MM.1S (cell line): Measurements from ENCODE around the gene PTTG1.

Experiments
- DNase-seq: peaks from one replicate; pipeline ENCODE4 v3.0.0-alpha.2; 2015
- H2AFZ ChIP-seq: fragments of 300-600 bp; sonication (generic); 2 replicates; pipeline ENCODE4 v1.6.0; 2016; ENCODE audit warnings: antibody characterized with exemption, low read length
- H3F3A ChIP-seq: fragments of 300-600 bp; sonication (generic); 2 replicates; pipeline ENCODE4 v1.6.1; 2016; ENCODE audit warnings: mild to moderate bottlenecking, antibody characterized with exemption, low read length, moderate library complexity, mixed read lengths; ENCODE audit not compliant: insufficient read depth
- H3K27ac ChIP-seq: fragments of 300-600 bp; sonication (generic); 2 replicates; pipeline ENCODE4 v1.5.1; 2016; ENCODE audit warnings: mild to moderate bottlenecking, low read length
- H3K27me3 ChIP-seq: fragments of 300-600 bp; sonication (generic); replicated peaks from 2 replicates; pipeline ENCODE4 v1.6.0; 2016; ENCODE audit warnings: low read length; ENCODE audit not compliant: insufficient read depth
- H3K36me3 ChIP-seq: fragments of 300-600 bp; sonication (generic); replicated peaks from 2 replicates; pipeline ENCODE4 v1.6.1; 2016; ENCODE audit warnings: mild to moderate bottlenecking, low read length, mixed read lengths; ENCODE audit not compliant: insufficient read depth
- H3K4me1 ChIP-seq: fragments of 300-600 bp; sonication (generic); 2 replicates; pipeline ENCODE4 v1.6.1; 2016; ENCODE audit warnings: low read length, mixed read lengths
- H3K4me2 ChIP-seq: fragments of 300-600 bp; sonication (generic); 2 replicates; pipeline ENCODE4 v1.6.0; 2016; ENCODE audit warnings: low read depth, low read length
- H3K4me3 ChIP-seq: fragments of 300-600 bp; sonication (generic); 2 replicates; pipeline ENCODE4 v1.5.1; 2016; ENCODE audit warnings: low read length, mixed read lengths
- H3K79me2 ChIP-seq: fragments of 300-600 bp; sonication (generic); 2 replicates; pipeline ENCODE4 v1.6.1; 2016; ENCODE audit warnings: mixed run types, low read length, mixed read lengths
- H3K9ac ChIP-seq: fragments of 300-600 bp; sonication (generic); 2 replicates; pipeline ENCODE4 v1.6.1; 2016; ENCODE audit warnings: low read length, mixed read lengths
- H3K9me2 ChIP-seq: fragments of 300-600 bp; sonication (generic); replicated peaks from 2 replicates; pipeline ENCODE4 v1.6.1; 2016; ENCODE audit warnings: mild to moderate bottlenecking, low read length, mixed read lengths; ENCODE audit not compliant: insufficient read depth
- H3K9me3 ChIP-seq: fragments of 300-600 bp; sonication (generic); replicated peaks from 2 replicates; pipeline ENCODE4 v1.6.1; 2016; ENCODE audit warnings: mild to moderate bottlenecking, low read length, mixed read lengths; ENCODE audit not compliant: insufficient read depth
- H4K20me1 ChIP-seq: fragments of 300-600 bp; sonication (generic); 2 replicates; pipeline ENCODE4 v1.6.1; 2016; ENCODE audit warnings: mild to moderate bottlenecking, low read length, moderate library complexity, mixed read lengths; ENCODE audit not compliant: insufficient read depth
- CTCF ChIP-seq: fragments of 300-600 bp; sonication (generic); IDR thresholded peaks from 2 replicates; pipeline ENCODE4 v1.5.1; 2016; ENCODE audit warnings: antibody characterized with exemption, low read length, mixed read lengths
- EZH2 ChIP-seq: fragments of 300-600 bp; sonication (generic); optimal IDR thresholded peaks from 2 replicates; pipeline ENCODE3; 2017; ENCODE audit warnings: low read depth, mild to moderate bottlenecking, antibody characterized with exemption, low read length, mixed read lengths
- EZH2phosphoT487 ChIP-seq: fragments of 300-600 bp; sonication (generic); IDR thresholded peaks from 2 replicates; pipeline ENCODE4 v1.6.1; 2018; ENCODE audit warnings: antibody characterized with exemption, low read length

PTTG1 gene

GRCh38 chr5:160448886-160449285 lies 27.2 kb downstream of the PTTG1 start:
- no peaks in the 10 kb centered on the region for H3K27me3 ChIP-seq
- no peak overlapping the region for H3K4me3 ChIP-seq
- no peaks in the 10 kb centered on the region for H3K36me3 ChIP-seq
- H3K4me2 ChIP-seq: no peak overlapping the region
- no peak overlapping the region for H2AFZ ChIP-seq
- TF ChIP-seq CTCF (no peak), EZH2phosphoT487 (no peak), EZH2 (no peak)
- no peaks in the 10 kb centered on the region for H3K79me2 ChIP-seq
- H3K27ac ChIP-seq: no peak overlapping the region
- H3K4me1 ChIP-seq: peaks cover 20% of the 10 kb centered on the region
- no peaks in the 10 kb centered on the region for H3K9me3 ChIP-seq
- no peaks in the 10 kb centered on the region for H3F3A ChIP-seq
- no peaks in the 10 kb centered on the region for H4K20me1 ChIP-seq
- no peak overlapping the region for H3K9ac ChIP-seq
- no peak for DNase-seq
- H3K9me2 ChIP-seq: no peaks in the 10 kb centered on the region

DNA sequence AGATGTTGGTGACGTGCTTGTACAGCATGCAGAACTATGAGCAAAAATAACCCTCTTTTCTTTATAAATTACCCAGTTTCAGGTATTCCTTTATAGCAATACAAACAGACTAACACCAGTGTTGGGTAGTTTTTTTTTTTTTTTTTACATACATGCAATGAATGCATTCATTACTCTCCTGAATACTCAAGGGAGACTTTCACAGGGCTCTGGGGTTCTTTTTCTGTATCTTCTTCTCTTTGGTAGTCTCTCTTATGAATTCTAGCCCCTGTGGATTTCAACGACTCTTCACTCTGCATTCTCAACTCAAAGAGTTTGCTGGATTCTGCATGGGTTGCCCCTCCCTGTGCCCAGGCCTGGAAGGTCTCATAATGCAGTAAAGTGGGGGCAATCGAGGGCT lies 27.8 kb downstream of the PTTG1 start:
- H3K9me2 ChIP-seq: no peaks in the 10 kb centered on the region
- no peak overlapping the region for H3K9ac ChIP-seq
- no peak for DNase-seq
- H3K4me3 ChIP-seq: no peak overlapping the region
- H4K20me1 ChIP-seq: no peaks in the 10 kb centered on the region
- TF ChIP-seq EZH2 (no peak), CTCF (no peak), EZH2phosphoT487 (no peak)
- H3K9me3 ChIP-seq: no peaks in the 10 kb centered on the region
- H3K79me2 ChIP-seq: no peaks in the 10 kb centered on the region
- H3K27me3 ChIP-seq: no peaks in the 10 kb centered on the region
- H3K4me1 ChIP-seq: peaks cover 20% of the 10 kb centered on the region
- H2AFZ ChIP-seq: no peak overlapping the region
- no peak overlapping the region for H3K27ac ChIP-seq
- H3K4me2 ChIP-seq: no peak overlapping the region
- H3K36me3 ChIP-seq: no peaks in the 10 kb centered on the region
- H3F3A ChIP-seq: no peaks in the 10 kb centered on the region

GRCh38 chr5:160450164-160450932 lies 28.7 kb downstream of the PTTG1 start:
- no peaks in the 10 kb centered on the region for H4K20me1 ChIP-seq
- H3K9ac ChIP-seq: no peak overlapping the region
- H3K4me3 ChIP-seq: no peak overlapping the region
- H3K4me1 ChIP-seq: peaks cover 20% of the 10 kb centered on the region
- no peaks in the 10 kb centered on the region for H3K79me2 ChIP-seq
- H3K36me3 ChIP-seq: no peaks in the 10 kb centered on the region
- H3K27me3 ChIP-seq: no peaks in the 10 kb centered on the region
- H3K9me3 ChIP-seq: no peaks in the 10 kb centered on the region
- DNase-seq: no peak
- H3K27ac ChIP-seq: no peak overlapping the region
- H3K9me2 ChIP-seq: no peaks in the 10 kb centered on the region
- peak overlapping the region; percentile 30; the same call in 1 of the 2 replicates for H3K4me2 ChIP-seq
- no peaks in the 10 kb centered on the region for H3F3A ChIP-seq
- no peak for TF ChIP-seq EZH2phosphoT487
- H2AFZ ChIP-seq: no peak overlapping the region

- H3K4me3 ChIP-seq: no peak overlapping the region
- H3K27ac ChIP-seq: no peak overlapping the region
- no peaks in the 10 kb centered on the region for H3K36me3 ChIP-seq
- H3K9me2 ChIP-seq: no peaks in the 10 kb centered on the region
- no peaks in the 10 kb centered on the region for H3K27me3 ChIP-seq
- H3K79me2 ChIP-seq: no peaks in the 10 kb centered on the region
- no peak overlapping the region for H3K4me2 ChIP-seq
- DNase-seq: no peak
- H3F3A ChIP-seq: no peaks in the 10 kb centered on the region
- H3K4me1 ChIP-seq: peaks cover 16% of the 10 kb centered on the region
- no peaks in the 10 kb centered on the region for H3K9me3 ChIP-seq
- TF ChIP-seq EZH2phosphoT487 (no peak), EZH2 (no peak), CTCF (no peak)
- H2AFZ ChIP-seq: no peak overlapping the region
- H3K9ac ChIP-seq: no peak overlapping the region
- H4K20me1 ChIP-seq: no peaks in the 10 kb centered on the region
Observed at GRCh38 chr5:160451281-160451680, 29.6 kb downstream of the PTTG1 start.
